Gastroesophageal sphincter (tissue), 4 donors: ENCODE data around the gene IREB2. TPM values are rescaled to one million over a fixed set of nuclear protein-coding genes. Genes with fewer than 3 reads are reported as not detected.

ENCODE experiments used
- ATAC-seq: fragments of 150-250 bp; one replicate; pipeline ENCODE4 v1.9.1; 2016; ENCODE audit warnings: mild to moderate bottlenecking, moderate library complexity
- H3K27ac ChIP-seq, 4 donors: fragments of 200-600 bp; sonication (generic) in 3 of 4; 1 replicate in 3 of 4; 2 replicates in 1 of 4; pipeline ENCODE4 v1.5.1; 2016 to 2019
- H3K27me3 ChIP-seq: fragments of 200-600 bp; sonication (generic); one replicate; pipeline ENCODE4 v1.5.1; 2019
- H3K36me3 ChIP-seq, 2 donors: fragments of 200-600 bp; sonication (generic); one replicate each; pipeline ENCODE4 v1.5.1; 2019; ENCODE audit warnings: control low read depth in 1 of 2
- H3K4me1 ChIP-seq, 3 donors: fragments of 200-600 bp; sonication (generic); 1 replicate in 2 of 3; 2 replicates in 1 of 3; pipeline ENCODE4 v1.5.1; 2016 to 2019; ENCODE audit warnings: control low read depth in 2 of 3
- H3K4me3 ChIP-seq, 2 donors: fragments of 200-600 bp; sonication (generic); one replicate each; pipeline ENCODE4 v1.5.1; 2019; ENCODE audit warnings: mild to moderate bottlenecking in 1 of 2, moderate library complexity in 1 of 2
- H3K9me3 ChIP-seq, 3 donors: fragments of 200-600 bp; sonication (generic); one replicate each; pipeline ENCODE4 v1.5.1; 2017 to 2019; ENCODE audit warnings: control low read depth in 2 of 3
- CTCF ChIP-seq, 4 experiments: fragments of 200-600 bp in 2 of 4; fragments of 450-650 bp in 2 of 4; sonication (generic) in 1 of 4; IDR thresholded peaks; one replicate each; pipeline ENCODE4 v1.5.1; 2017 to 2019; ENCODE audit warnings: antibody characterized with exemption in 4 of 4, mild to moderate bottlenecking in 2 of 4, moderate library complexity in 2 of 4
- EP300 ChIP-seq: sonication (generic); formaldehyde crosslinking; IDR thresholded peaks from one replicate; pipeline ENCODE4 v1.6.1; 2017; ENCODE audit warnings: antibody characterized with exemption, mild to moderate bottlenecking
- POLR2A ChIP-seq, 2 donors: fragments of 450-650 bp; IDR thresholded peaks; one replicate each; pipeline ENCODE4 v1.6.1; 2017; ENCODE audit warnings: antibody characterized with exemption in 2 of 2, mild to moderate bottlenecking in 2 of 2, moderate library complexity in 1 of 2
- POLR2AphosphoS5 ChIP-seq: sonication (generic); formaldehyde crosslinking; IDR thresholded peaks from one replicate; pipeline ENCODE4 v1.6.1; 2017; ENCODE audit warnings: antibody characterized with exemption
- WGBS, 2 donors: methylation state at CpG; one replicate each; pipeline ENCODE4 v1.1.5; 2018; ENCODE audit warnings: low coverage in 1 of 2; 5-methylcytosine and 5-hydroxymethylcytosine counted together
- total RNA-seq, 4 donors: library from RNA; depleted of rRNA; stranded (reverse); fragments of >200 nt; gene quantifications; one replicate each; pipeline ENCODE4 v1.1.0, GENCODE V29; 2016

IREB2 gene
- total RNA-seq, 4 donors from 2014 or later, result 16.9 to 33.5 (median 25.9) TPM

- peak; percentile 65 for ATAC-seq
- 37 to 41% methylated on average over 9 of the region's 12 CpGs for WGBS, 2 donors
- Histone ChIP-seq H3K27me3 (peaks cover 20% of the 10 kb centered on the region), H3K4me3 (no peak overlapping the region), H3K4me1 (no peaks in the 10 kb centered on the region), H3K27ac (no peak overlapping the region), H3K36me3 (no peaks in the 10 kb centered on the region), H3K9me3 (no peaks in the 10 kb centered on the region)
- TF ChIP-seq CTCF (IDR thresholded peaks at IDR 0.05), result peak; percentile 73 to 91 (median 80)
- TF ChIP-seq EP300, result no peak
Observed at GRCh38 chr15:78422571-78423340, 15.3 kb upstream of the IREB2 start.

GRCh38 chr15:78424673-78425072, 13.3 kb upstream of the IREB2 start:
- no peak for TF ChIP-seq POLR2AphosphoS5
- TF ChIP-seq EP300, result no peak
- TF ChIP-seq CTCF (IDR thresholded peaks at IDR 0.05), result no peak
- TF ChIP-seq POLR2A (IDR thresholded peaks at IDR 0.05), result no peak
- ATAC-seq, result no peak
- H3K36me3 ChIP-seq, result no peaks in the 10 kb centered on the region
- no peaks in the 10 kb centered on the region for H3K9me3 ChIP-seq
- peaks cover 39% of the 10 kb centered on the region for H3K27me3 ChIP-seq
- H3K4me1 ChIP-seq, result no peaks in the 10 kb centered on the region
- H3K27ac ChIP-seq, result no peak overlapping the region
- WGBS, 2 donors, result 82 to 89% methylated on average over 3 of the region's 3 CpGs
- no peak overlapping the region for H3K4me3 ChIP-seq

GRCh38 chr15:78425643-78426042, 12.4 kb upstream of the IREB2 start:
- Histone ChIP-seq H3K27ac (no peak overlapping the region), H3K4me3 (no peak overlapping the region), H3K4me1 (no peaks in the 10 kb centered on the region), H3K27me3 (peaks cover 49% of the 10 kb centered on the region), H3K36me3 (no peaks in the 10 kb centered on the region), H3K9me3 (no peaks in the 10 kb centered on the region)
- WGBS, 2 donors, result 44 to 55% methylated on average over 1 of the region's 1 CpG
- no peak for ATAC-seq
- TF ChIP-seq CTCF (IDR thresholded peaks at IDR 0.05), result no peak
- no peak for TF ChIP-seq POLR2A (IDR thresholded peaks at IDR 0.05)
- TF ChIP-seq EP300, result no peak
- TF ChIP-seq POLR2AphosphoS5, result no peak

- TF ChIP-seq POLR2A (IDR thresholded peaks at IDR 0.05), result no peak
- TF ChIP-seq EP300, result no peak
- no peak for TF ChIP-seq CTCF (IDR thresholded peaks at IDR 0.05)
- no peak for TF ChIP-seq POLR2AphosphoS5
Observed at GRCh38 chr15:78426300-78426699, 11.7 kb upstream of the IREB2 start.

GRCh38 chr15:78427953-78428352, 10.1 kb upstream of the IREB2 start:
- H3K4me1 ChIP-seq, result no peaks in the 10 kb centered on the region
- H3K4me3 ChIP-seq, result no peak overlapping the region
- H3K36me3 ChIP-seq, result no peaks in the 10 kb centered on the region
- peaks cover 60% of the 10 kb centered on the region for H3K27me3 ChIP-seq
- no peak for TF ChIP-seq CTCF (IDR thresholded peaks at IDR 0.05)
- no peak for TF ChIP-seq POLR2A (IDR thresholded peaks at IDR 0.05)
- TF ChIP-seq POLR2AphosphoS5, result no peak
- TF ChIP-seq EP300, result no peak
- ATAC-seq, result no peak
- no peak overlapping the region for H3K27ac ChIP-seq
- H3K9me3 ChIP-seq, result no peaks in the 10 kb centered on the region

More at GRCh38 chr15:78426300-78426699, 11.7 kb upstream of the IREB2 start:
- 76 to 85% methylated on average over 3 to 4 of the region's 5 CpGs for WGBS, 2 donors
- Histone ChIP-seq H3K27me3 (peaks cover 54% of the 10 kb centered on the region), H3K9me3 (no peaks in the 10 kb centered on the region), H3K4me3 (no peak overlapping the region), H3K36me3 (no peaks in the 10 kb centered on the region), H3K27ac (no peak overlapping the region), H3K4me1 (no peaks in the 10 kb centered on the region)
- no peak for ATAC-seq
